Astrocyte (in vitro differentiated cells and primary cell): ENCODE data around the gene PLCL1. TPM values are rescaled to one million over a fixed set of nuclear protein-coding genes. Genes with fewer than 3 reads are reported as not detected.

ENCODE experiments used
- DNase-seq: peaks from one replicate; pipeline ENCODE4 v3.0.0-alpha.2; 2010; ENCODE audit warnings: low read depth
- FAIRE-seq: peaks from 2 replicates; lab custom pipeline; 2011; peaks lifted over from hg19 to GRCh38; lab: Jason Lieb, UNC
- H2AFZ ChIP-seq: 2 replicates; pipeline ENCODE4 v1.6.0; 2012; ENCODE audit warnings: low read depth, low read length, inconsistent platforms
- H3K27ac ChIP-seq: 2 replicates; pipeline ENCODE4 v1.5.1; 2011; ENCODE audit warnings: low read depth, low read length, inconsistent platforms
- H3K27me3 ChIP-seq: 2 replicates; pipeline ENCODE4 v1.6.0; 2011; ENCODE audit warnings: low read length, inconsistent platforms; ENCODE audit not compliant: insufficient read depth
- H3K36me3 ChIP-seq: 2 replicates; pipeline ENCODE4 v1.5.1; 2011; ENCODE audit warnings: low read length, inconsistent platforms; ENCODE audit not compliant: insufficient read depth
- H3K4me1 ChIP-seq: 2 replicates; pipeline ENCODE4 v1.5.1; 2011; ENCODE audit warnings: low read length, inconsistent platforms; ENCODE audit not compliant: insufficient read depth
- H3K4me2 ChIP-seq: 2 replicates; pipeline ENCODE4 v1.6.0; 2012; ENCODE audit warnings: low read length, inconsistent platforms
- H3K4me3 ChIP-seq: 2 replicates; pipeline ENCODE4 v1.5.1; 2011; ENCODE audit warnings: low read depth, mild to moderate bottlenecking, low read length, inconsistent platforms; ENCODE audit not compliant: insufficient read depth
- H3K79me2 ChIP-seq: 2 replicates; pipeline ENCODE4 v1.6.0; 2012; ENCODE audit warnings: mild to moderate bottlenecking, low read length, inconsistent platforms; ENCODE audit not compliant: insufficient read depth
- H3K9ac ChIP-seq: 2 replicates; pipeline ENCODE4 v1.6.0; 2012; ENCODE audit warnings: mild to moderate bottlenecking, low read length, inconsistent platforms
- H3K9me3 ChIP-seq: 2 replicates; pipeline ENCODE4 v1.5.1; 2012; ENCODE audit warnings: low read depth, mild to moderate bottlenecking, low read length, inconsistent platforms; ENCODE audit not compliant: insufficient read depth
- H4K20me1 ChIP-seq: 2 replicates; pipeline ENCODE4 v1.6.0; 2012; ENCODE audit warnings: low read length, inconsistent platforms; ENCODE audit not compliant: insufficient read depth
- H3K27ac Mint-ChIP-seq: one replicate; pipeline ENCODE4 v1.8.0; 2021; ENCODE audit warnings: mild to moderate bottlenecking, mixed read lengths; ENCODE audit not compliant: unreplicated experiment
- H3K27me3 Mint-ChIP-seq: one replicate; pipeline ENCODE4 v1.8.0; 2021; ENCODE audit warnings: low read depth, mixed read lengths; ENCODE audit not compliant: unreplicated experiment
- H3K36me3 Mint-ChIP-seq: one replicate; pipeline ENCODE4 v1.8.0; 2021; ENCODE audit warnings: low read depth, mixed read lengths; ENCODE audit not compliant: unreplicated experiment
- H3K4me1 Mint-ChIP-seq: one replicate; pipeline ENCODE4 v1.8.0; 2021; ENCODE audit warnings: low read depth, mixed read lengths; ENCODE audit not compliant: unreplicated experiment
- H3K4me3 Mint-ChIP-seq: one replicate; pipeline ENCODE4 v1.8.0; 2021; ENCODE audit warnings: mild to moderate bottlenecking, moderate library complexity, mixed read lengths; ENCODE audit not compliant: unreplicated experiment
- H3K9me3 Mint-ChIP-seq: one replicate; pipeline ENCODE4 v1.8.0; 2021; ENCODE audit warnings: mild to moderate bottlenecking, mixed read lengths; ENCODE audit not compliant: unreplicated experiment
- CTCF ChIP-seq: IDR thresholded peaks from 2 replicates; pipeline ENCODE4 v1.5.1; 2011; ENCODE audit warnings: low read depth, mild to moderate bottlenecking, inconsistent platforms, low read length, moderate library complexity; ENCODE audit not compliant: insufficient read depth
- EZH2 ChIP-seq: IDR thresholded peaks from 2 replicates; pipeline ENCODE4 v1.6.1; 2012; ENCODE audit warnings: mild to moderate bottlenecking, low read length, inconsistent platforms; ENCODE audit not compliant: insufficient read depth
- total RNA-seq: library from RNA; stranded (reverse); gene quantifications from 2 replicates; pipeline ENCODE4 v1.2.1, GENCODE V29; 2021

PLCL1 gene
- total RNA-seq, 1 donor from 2014 or later = 0.84 TPM

GRCh38 chr2:197949224-197949623, 144.8 kb downstream of the PLCL1 start:
- Histone ChIP-seq H3K4me1 (no peaks in the 10 kb centered on the region), H3K36me3 (no peaks in the 10 kb centered on the region), H3K27ac (no peak overlapping the region), H3K79me2 (no peaks in the 10 kb centered on the region), H3K9ac (no peak overlapping the region), H3K27me3 (no peaks in the 10 kb centered on the region), H4K20me1 (no peaks in the 10 kb centered on the region), H3K9me3 (no peaks in the 10 kb centered on the region), H3K4me2 (no peak overlapping the region), H2AFZ (no peak overlapping the region), H3K4me3 (no peak overlapping the region)
- Mint-ChIP-seq H3K4me1 (peaks cover 4% of the 10 kb centered on the region), H3K27ac (no peak overlapping the region), H3K4me3 (no peak overlapping the region), H3K36me3 (no peaks in the 10 kb centered on the region), H3K9me3 (no peaks in the 10 kb centered on the region), H3K27me3 (peaks cover 11% of the 10 kb centered on the region)
- FAIRE-seq (no peak), DNase-seq (no peak)
- TF ChIP-seq EZH2 = no peak
- TF ChIP-seq CTCF = no peak

GRCh38 chr2:197950006-197950405, 145.6 kb downstream of the PLCL1 start:
- H3K27me3 ChIP-seq = no peaks in the 10 kb centered on the region
- H3K27ac ChIP-seq = no peak overlapping the region
- no peak for DNase-seq
- no peak overlapping the region for H3K4me2 ChIP-seq
- no peaks in the 10 kb centered on the region for H3K36me3 ChIP-seq
- no peaks in the 10 kb centered on the region for H3K4me1 ChIP-seq
- no peak for FAIRE-seq
- H3K9me3 ChIP-seq = no peaks in the 10 kb centered on the region
- no peak overlapping the region for H3K4me3 ChIP-seq
- H3K9me3 Mint-ChIP-seq = no peaks in the 10 kb centered on the region
- no peak overlapping the region for H3K9ac ChIP-seq
- H3K36me3 Mint-ChIP-seq = no peaks in the 10 kb centered on the region
- H3K27ac Mint-ChIP-seq = no peak overlapping the region
- no peaks in the 10 kb centered on the region for H4K20me1 ChIP-seq
- TF ChIP-seq EZH2 (no peak), CTCF (no peak)
- H3K4me3 Mint-ChIP-seq = no peak overlapping the region
- H3K79me2 ChIP-seq = no peaks in the 10 kb centered on the region
- peaks cover 11% of the 10 kb centered on the region for H3K27me3 Mint-ChIP-seq
- peaks cover 4% of the 10 kb centered on the region for H3K4me1 Mint-ChIP-seq
- no peak overlapping the region for H2AFZ ChIP-seq

GRCh38 chr2:197950724-197951123, 146.3 kb downstream of the PLCL1 start:
- Histone ChIP-seq H3K9ac (no peak overlapping the region), H3K9me3 (no peaks in the 10 kb centered on the region), H4K20me1 (no peaks in the 10 kb centered on the region), H3K4me2 (no peak overlapping the region), H3K4me3 (no peak overlapping the region), H3K36me3 (no peaks in the 10 kb centered on the region), H3K4me1 (no peaks in the 10 kb centered on the region), H3K27me3 (no peaks in the 10 kb centered on the region), H2AFZ (no peak overlapping the region), H3K27ac (no peak overlapping the region), H3K79me2 (no peaks in the 10 kb centered on the region)
- no peaks in the 10 kb centered on the region for H3K36me3 Mint-ChIP-seq
- H3K9me3 Mint-ChIP-seq = peaks cover under 1% of the 10 kb centered on the region
- FAIRE-seq = no peak
- no peak for DNase-seq
- no peak for TF ChIP-seq EZH2
- no peak for TF ChIP-seq CTCF
- no peak overlapping the region for H3K27ac Mint-ChIP-seq
- H3K4me1 Mint-ChIP-seq = peaks cover 4% of the 10 kb centered on the region
- no peak overlapping the region for H3K4me3 Mint-ChIP-seq
- peaks cover 11% of the 10 kb centered on the region for H3K27me3 Mint-ChIP-seq
